ENCODE results near the gene PPP2R5C.
"Not testable (repeated sequence)": the region's sequence is repeated elsewhere in the genome, so short reads cannot be mapped to it uniquely, and the experiment has no call there.

The PPP2R5C gene

GRCh38 chr14:101966742-101967141 lies 205.2 kb downstream of the PPP2R5C start:
- no peak for DNase-seq (ENCODE audit: low read depth)

GRCh38 chr14:101968186-101968585 lies 206.7 kb downstream of the PPP2R5C start:
- no peak for DNase-seq (ENCODE audit: low read depth)

GRCh38 chr14:101969481-101969880 lies 208.0 kb downstream of the PPP2R5C start:
- no peak for DNase-seq (ENCODE audit: low read depth)

GRCh38 chr14:101970830-101971400 lies 209.4 kb downstream of the PPP2R5C start:
- DNase-seq (ENCODE audit: low read depth) = no peak

GRCh38 chr14:101971458-101971857 lies 209.9 kb downstream of the PPP2R5C start:
- DNase-seq (ENCODE audit: low read depth) = not testable (repeated sequence)

- peak; percentile 99 for DNase-seq (ENCODE audit: low read depth)
Measured at GRCh38 chr14:101972126-101972866, 210.8 kb downstream of the PPP2R5C start.

- no peak for DNase-seq (ENCODE audit: low read depth)
Measured at GRCh38 chr14:101973356-101973755, 211.8 kb downstream of the PPP2R5C start.

GRCh38 chr14:101975231-101975630 lies 213.7 kb downstream of the PPP2R5C start:
- DNase-seq (ENCODE audit: low read depth) = no peak

Data from HS-5 (cell line).